ENCODE results near the gene COPE.

Gene COPE

GRCh38 chr19:18898607-18899408 lies 20.4 kb downstream of the COPE start:
- DNase-seq (ENCODE audit: insufficient read length, low spot score), result no peak
- FAIRE-seq, result no peak
- TF ChIP-seq POLR2A (IDR thresholded peaks at IDR 0.05; ENCODE audit: low read depth, low read length), result no peak

- TF ChIP-seq POLR2A (IDR thresholded peaks at IDR 0.05; ENCODE audit: low read depth, low read length), result no peak
- DNase-seq (ENCODE audit: insufficient read length, low spot score) (no peak), FAIRE-seq (no peak)
Observed at GRCh38 chr19:18898081-18898606, 21.0 kb downstream of the COPE start.

- no peak for TF ChIP-seq POLR2A (IDR thresholded peaks at IDR 0.05; ENCODE audit: low read depth, low read length)
- FAIRE-seq (no peak), DNase-seq (ENCODE audit: insufficient read length, low spot score) (no peak)
Observed at GRCh38 chr19:18897094-18898029, 21.8 kb downstream of the COPE start.

- no peak for TF ChIP-seq POLR2A (IDR thresholded peaks at IDR 0.05; ENCODE audit: low read depth, low read length)
- DNase-seq (ENCODE audit: insufficient read length, low spot score) (no peak), FAIRE-seq (no peak)
Observed at GRCh38 chr19:18896421-18896841, 22.8 kb downstream of the COPE start.

DNA sequence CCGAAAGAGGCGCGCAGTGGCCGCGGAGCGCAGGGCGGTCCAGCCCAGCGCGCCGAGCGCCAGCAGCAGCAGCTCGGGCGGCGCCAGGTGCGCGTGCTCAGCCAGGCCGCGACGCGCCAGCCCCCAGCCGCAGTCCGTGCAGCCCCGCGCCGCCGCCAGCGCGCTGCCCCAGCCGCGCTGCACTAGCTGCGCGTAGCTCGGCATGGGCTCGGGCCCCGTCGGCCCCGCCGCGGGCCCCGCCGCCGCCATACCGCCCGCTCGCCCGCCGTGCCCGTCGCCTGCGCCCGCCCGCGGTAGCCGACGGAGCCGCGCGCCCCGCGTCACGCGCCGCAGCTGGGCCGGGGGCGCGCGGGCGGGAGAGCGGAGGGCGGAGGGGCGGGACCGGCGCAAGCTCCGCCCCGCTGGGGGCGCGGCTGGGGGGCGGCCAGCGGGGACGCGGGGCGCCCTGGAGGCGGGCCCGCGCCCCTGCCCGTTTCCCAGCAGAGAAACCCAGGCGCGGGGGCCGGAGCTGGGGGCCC lies 23.3 kb downstream of the COPE start, which contains the start of gene CERS1:
Gene CERS1 (minus strand): TSS at position 335 of the 518 bp plus-strand sequence. CDS start 86 bp downstream, at position 249.
- TF ChIP-seq POLR2A (IDR thresholded peaks at IDR 0.05; ENCODE audit: low read depth, low read length), result no peak
- no peak for FAIRE-seq
- no peak for DNase-seq (ENCODE audit: insufficient read length, low spot score)

DNA sequence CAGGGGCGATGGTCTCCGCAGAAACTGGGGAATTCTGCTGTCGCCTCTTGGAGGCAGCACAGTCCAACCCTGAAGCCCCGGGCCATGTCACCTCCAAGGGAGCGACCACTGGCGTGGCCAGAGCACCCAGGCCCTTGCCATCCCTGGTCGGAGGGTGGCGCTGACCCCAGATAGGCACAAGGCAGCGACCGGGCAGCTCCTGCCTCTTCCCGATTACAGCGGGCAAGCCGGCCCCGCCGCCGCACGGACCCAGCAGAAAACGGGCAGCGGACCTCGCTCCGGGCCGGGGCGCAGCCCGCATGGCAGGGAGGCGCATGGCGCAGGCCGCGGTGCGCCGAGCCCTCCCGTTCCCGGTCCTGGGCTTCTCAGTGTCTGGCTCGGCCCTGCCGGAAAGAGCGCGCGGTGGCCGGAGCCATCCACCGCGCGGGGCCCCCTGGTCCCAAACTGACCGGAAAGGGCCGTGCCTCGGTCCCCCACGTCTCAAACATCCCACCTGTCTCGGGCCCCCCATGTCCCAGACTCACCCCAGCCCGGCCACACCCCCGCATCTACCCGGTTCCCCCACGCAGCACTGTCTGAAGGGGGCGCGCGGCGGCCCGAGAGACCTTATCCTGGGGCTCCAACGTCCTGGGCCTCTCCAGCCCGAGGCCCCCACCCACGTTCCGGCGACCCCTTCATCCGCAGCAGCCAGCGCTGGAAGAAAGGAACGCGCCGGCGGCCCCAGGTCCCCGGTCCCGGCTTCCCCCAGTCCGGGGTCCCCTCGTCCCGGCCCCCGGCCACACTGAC lies 24.0 kb downstream of the COPE start:
- FAIRE-seq, result no peak

DNA sequence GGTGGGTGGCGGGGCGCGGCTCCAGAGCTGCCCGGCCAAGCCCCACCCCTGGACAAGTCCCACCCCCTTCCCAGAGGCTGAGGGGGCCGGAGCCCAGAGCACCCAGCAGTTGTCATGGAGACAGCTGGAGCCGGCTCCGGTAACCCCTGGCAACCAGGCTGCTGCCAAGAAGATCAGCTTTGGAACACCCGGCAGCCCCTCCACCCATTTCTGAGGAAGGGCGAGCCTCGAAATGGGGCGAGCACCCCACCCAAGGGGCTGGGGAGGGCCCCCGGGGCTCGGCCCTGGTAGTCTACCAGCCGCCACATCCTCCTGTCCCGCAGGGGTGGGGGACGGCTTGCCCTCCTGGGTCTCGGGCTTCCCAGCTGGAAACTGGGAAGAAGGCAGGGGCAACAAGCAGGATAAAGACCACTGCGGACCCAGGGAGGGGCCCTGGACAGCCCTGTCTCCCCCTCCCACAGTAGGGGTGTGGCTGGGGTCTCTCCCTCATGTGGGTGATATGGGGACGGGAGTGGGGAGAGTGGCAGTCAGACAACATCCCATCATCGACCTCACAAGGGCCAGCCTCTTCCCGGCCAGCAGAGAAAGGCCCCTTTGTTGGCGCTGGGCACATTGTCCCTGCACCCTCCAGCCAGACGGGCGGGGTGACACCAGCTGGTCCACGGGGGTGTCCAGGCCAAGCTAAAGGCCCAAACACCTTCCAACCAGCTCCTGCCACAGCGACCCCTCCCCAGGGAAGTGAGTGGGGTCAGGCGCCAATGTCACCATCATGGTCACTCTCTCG lies 24.7 kb downstream of the COPE start:
- FAIRE-seq, result no peak

More for the DNA sequence above, 24.0 kb downstream of the COPE start:
- TF ChIP-seq POLR2A (IDR thresholded peaks at IDR 0.05; ENCODE audit: low read depth, low read length), result no peak
- no peak for DNase-seq (ENCODE audit: insufficient read length, low spot score)

DNA sequence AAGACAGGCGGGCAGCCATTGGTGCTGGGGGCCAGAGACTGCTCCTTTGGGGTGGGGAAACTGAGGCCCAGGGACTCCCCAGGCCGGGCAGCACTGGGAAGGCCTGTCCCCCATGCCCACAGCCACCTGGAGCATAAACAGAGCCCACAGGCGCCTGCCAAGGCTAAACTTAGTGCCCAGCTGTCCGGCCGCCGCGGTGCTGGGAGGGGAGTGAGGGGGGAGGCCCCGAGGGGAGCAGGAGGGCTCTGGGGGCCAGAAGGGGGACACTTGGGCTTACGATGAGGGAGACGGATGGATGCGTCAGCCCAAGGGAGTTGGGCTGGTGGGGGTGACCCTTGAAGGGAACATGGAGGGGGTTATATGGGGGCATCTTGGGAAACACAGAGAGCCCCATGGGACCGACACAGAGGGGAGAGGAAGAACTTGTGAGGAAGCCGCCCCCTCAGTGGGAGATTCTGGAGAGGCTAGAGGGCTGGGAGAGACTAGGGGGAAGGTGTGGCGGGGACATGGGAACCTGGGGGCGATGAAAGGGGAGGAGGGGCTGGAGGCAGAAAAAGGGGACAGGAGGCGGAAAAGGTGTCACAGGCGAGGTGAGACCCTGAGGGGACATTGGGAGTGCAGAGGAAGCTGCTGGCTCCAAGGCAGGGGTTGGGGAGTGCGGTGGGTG lies 25.5 kb downstream of the COPE start:
- DNase-seq (ENCODE audit: insufficient read length, low spot score) (no peak), FAIRE-seq (no peak)
- TF ChIP-seq POLR2A (IDR thresholded peaks at IDR 0.05; ENCODE audit: low read depth, low read length), result no peak

More for the DNA sequence above, 24.7 kb downstream of the COPE start:
- no peak for TF ChIP-seq POLR2A (IDR thresholded peaks at IDR 0.05; ENCODE audit: low read depth, low read length)
- peak; percentile 75 for DNase-seq (ENCODE audit: insufficient read length, low spot score)

DNA sequence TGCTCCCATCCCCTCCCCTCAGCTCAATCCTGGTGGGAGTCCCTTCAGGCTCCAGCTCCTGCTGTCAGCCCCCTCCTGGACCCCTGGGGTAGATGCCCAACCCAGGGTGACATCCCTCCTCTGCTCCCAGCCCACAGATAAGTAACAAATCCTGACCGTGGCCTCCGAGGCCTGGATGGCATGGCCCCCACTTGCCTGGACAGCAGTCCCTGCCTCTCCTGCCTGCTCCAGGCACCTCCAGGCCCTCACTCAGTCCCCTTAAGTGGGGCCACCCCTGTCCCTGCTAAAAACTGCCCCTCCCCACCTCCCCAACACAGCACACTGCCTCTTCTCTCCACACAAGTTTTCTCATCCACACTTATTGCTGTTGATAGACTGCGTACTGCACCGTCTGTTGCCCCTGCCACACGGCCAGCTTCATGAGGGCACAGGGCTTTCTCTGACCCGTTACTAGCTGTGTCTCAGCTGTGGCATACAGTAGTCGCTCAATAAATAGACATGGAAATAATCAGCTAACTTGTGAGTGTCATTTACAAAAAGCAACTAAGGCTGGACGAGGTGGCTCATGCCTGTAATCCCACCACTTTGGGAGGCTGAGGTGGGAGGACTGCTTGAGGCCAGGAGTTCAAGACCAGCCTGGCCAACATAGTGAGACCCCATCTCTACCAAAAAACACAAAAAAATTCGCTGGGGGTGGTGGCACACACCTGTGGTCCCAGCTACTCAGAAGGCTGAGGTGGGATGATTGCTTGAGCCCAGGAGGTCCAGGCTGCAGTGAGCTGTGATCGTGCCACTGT lies 29.0 kb downstream of the COPE start:
- TF ChIP-seq POLR2A (IDR thresholded peaks at IDR 0.05; ENCODE audit: low read depth, low read length), result no peak
- DNase-seq (ENCODE audit: insufficient read length, low spot score) (no peak), FAIRE-seq (no peak)

GRCh38 chr19:18886972-18887371 lies 32.2 kb downstream of the COPE start:
- no peak for TF ChIP-seq POLR2A (IDR thresholded peaks at IDR 0.05; ENCODE audit: low read depth, low read length)
- FAIRE-seq (no peak), DNase-seq (ENCODE audit: insufficient read length, low spot score) (no peak)

All from H54 (cell line).